ENCODE data around the gene BPGM. TPM values are rescaled to one million over a fixed set of nuclear protein-coding genes. Genes with fewer than 3 reads are reported as not detected.

BPGM gene
- total RNA-seq, 1 experiment from 2014 or later: 10.0 TPM

- H3K27me3 ChIP-seq (ENCODE audit: insufficient read depth, low read length): no peaks in the 10 kb centered on the region
- no peaks in the 10 kb centered on the region for H4K20me1 ChIP-seq (ENCODE audit: insufficient read depth)
- ATAC-seq (no peak), DNase-seq (ENCODE audit: low read depth, low spot score) (no peak)
- RAD21 ChIA-PET (ENCODE audit: low non-redundant PET in 1 of 2, low total read pairs in 2 of 2, uncharacterized antibody in 2 of 2, unreplicated experiment in 2 of 2): no interaction called here
- H3K4me1 ChIP-seq (ENCODE audit: control insufficient read depth in 1 of 2, insufficient read depth in 2 of 2, low read length in 2 of 2): no peaks in the 10 kb centered on the region
- no peak overlapping the region for H3K9ac ChIP-seq (ENCODE audit: low read length)
- no TSS peak for BruUV-seq (replicated peaks)
- CTCF ChIA-PET: no interaction called here
- no peak overlapping the region for H3K4me2 ChIP-seq (ENCODE audit: low read length)
- POLR2A ChIA-PET: no interaction called here
- no peak for TF ChIP-seq ZBTB33 (IDR thresholded peaks at IDR 0.05; ENCODE audit: extremely low read depth, insufficient replicate concordance, low read length)
- TF ChIP-seq CEBPB (IDR thresholded peaks at IDR 0.05; ENCODE audit: low read depth): no peak
- no peak for TF ChIP-seq TCF7L2 (IDR thresholded peaks at IDR 0.05; ENCODE audit: borderline replicate concordance, extremely low read depth, insufficient read depth, insufficient read length)
- TF ChIP-seq ZFX (IDR thresholded peaks at IDR 0.05): no peak
- no peak for TF ChIP-seq RAD21 (IDR thresholded peaks at IDR 0.05; ENCODE audit: low read depth)
- TF ChIP-seq POLR2A (IDR thresholded peaks at IDR 0.05; ENCODE audit: borderline replicate concordance, extremely low read depth, insufficient read depth, insufficient read length): no peak
- no peak for TF ChIP-seq FOSL1 (IDR thresholded peaks at IDR 0.05; ENCODE audit: low read depth)
- no peak for TF ChIP-seq SRF (IDR thresholded peaks at IDR 0.05; ENCODE audit: low read depth)
- no peak for TF ChIP-seq MAX (IDR thresholded peaks at IDR 0.05)
- TF ChIP-seq YY1 (IDR thresholded peaks at IDR 0.05; ENCODE audit: extremely low read depth, insufficient replicate concordance, low read depth, low read length): no peak
- TF ChIP-seq EZH2 (IDR thresholded peaks at IDR 0.05): no peak
- TF ChIP-seq SP1 (IDR thresholded peaks at IDR 0.05; ENCODE audit: low read depth): no peak
- H3K9me3 ChIP-seq (ENCODE audit: control insufficient read depth in 1 of 2, insufficient read depth in 1 of 2, low read depth in 1 of 2, low read length in 2 of 2): no peaks in the 10 kb centered on the region
- no peak overlapping the region for H3K27ac ChIP-seq (ENCODE audit: low read depth, low read length)
- H3K79me2 ChIP-seq (ENCODE audit: insufficient read depth, low read length): no peaks in the 10 kb centered on the region
- no peak overlapping the region for H3K4me3 ChIP-seq (replicated peaks in 1 of 2; ENCODE audit: low read depth in 1 of 2, low read length in 2 of 2)
- no peaks in the 10 kb centered on the region for H3K36me3 ChIP-seq (ENCODE audit: control insufficient read depth in 1 of 2, insufficient read depth in 2 of 2, low read length in 2 of 2)
- intact Hi-C loops (cut with micrococcal nuclease): no loop called here
- H3K9me2 ChIP-seq (ENCODE audit: insufficient read depth): no peaks in the 10 kb centered on the region
- H2AFZ ChIP-seq (ENCODE audit: low read depth, low read length, poor library complexity, severe bottlenecking): no peak overlapping the region
These were observed 13.7 kb downstream of the BPGM start for GRCh38 chr7:134660242-134660785.

Measured in HCT116 (cell line).